Measurements from ENCODE around the gene HASPIN.

The HASPIN gene

DNA sequence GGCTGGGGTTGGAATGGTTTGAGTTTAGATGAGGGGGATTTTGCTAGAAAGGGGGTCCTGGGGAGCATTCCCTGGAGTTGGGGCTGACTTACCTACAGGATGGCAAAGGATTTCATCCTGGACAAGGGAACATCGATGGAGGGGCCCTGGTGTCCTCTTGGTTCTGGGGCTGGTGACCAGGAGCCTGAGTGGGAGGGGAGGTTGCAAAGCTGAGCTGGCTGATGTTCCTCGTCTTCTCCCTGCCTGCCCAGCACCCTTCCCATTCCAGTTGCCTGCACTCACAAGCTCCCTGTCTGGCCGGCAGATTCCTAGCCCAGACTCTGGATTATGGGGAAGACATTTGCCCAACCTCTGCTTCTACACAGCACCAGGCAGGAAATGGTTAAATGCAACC lies 40.1 kb downstream of the HASPIN start:
- DNase-seq (ENCODE audit: low read depth in 2 of 2), result no peak

DNA sequence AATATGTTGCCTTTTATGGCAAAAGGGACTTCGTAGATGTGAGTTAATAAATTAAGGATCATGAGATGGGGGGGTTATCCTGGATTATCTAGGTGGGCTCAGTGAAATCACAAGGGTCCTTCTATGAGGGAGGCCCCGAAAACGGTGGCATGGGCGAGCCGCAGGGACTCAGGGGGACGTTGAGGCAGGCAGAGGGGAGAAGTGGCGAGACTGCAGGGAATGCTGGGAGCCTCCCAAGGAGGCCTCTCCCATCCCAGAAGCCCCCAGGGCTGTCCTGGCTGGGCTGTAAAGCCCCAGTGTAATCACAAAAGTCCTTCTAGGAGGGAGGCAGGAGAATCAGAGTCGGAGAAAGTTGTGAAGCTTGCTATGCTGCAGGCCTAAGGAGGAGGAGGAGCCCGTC lies 42.3 kb downstream of the HASPIN start:
- DNase-seq (ENCODE audit: low read depth in 2 of 2), result no peak

DNA sequence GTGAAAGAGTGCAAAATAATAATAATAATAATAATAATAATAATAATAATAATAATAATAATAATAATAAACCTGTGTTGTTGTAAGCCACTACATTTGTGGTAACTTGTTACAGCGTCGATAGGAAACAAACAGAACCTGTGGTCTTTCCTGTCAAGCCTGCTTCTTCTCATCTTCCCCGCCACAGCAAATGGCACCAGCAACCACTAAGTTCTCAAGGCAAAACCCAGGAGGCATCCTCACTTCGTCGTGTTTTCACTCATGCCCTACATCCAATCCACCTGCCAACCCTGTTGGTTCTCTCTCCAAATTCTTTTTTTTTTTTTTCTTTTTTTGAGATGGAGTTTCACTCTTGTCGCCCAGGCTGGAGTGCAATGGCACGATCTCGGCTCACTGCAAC lies 43.1 kb downstream of the HASPIN start:
- DNase-seq (ENCODE audit: low read depth in 2 of 2), result no peak

DNA sequence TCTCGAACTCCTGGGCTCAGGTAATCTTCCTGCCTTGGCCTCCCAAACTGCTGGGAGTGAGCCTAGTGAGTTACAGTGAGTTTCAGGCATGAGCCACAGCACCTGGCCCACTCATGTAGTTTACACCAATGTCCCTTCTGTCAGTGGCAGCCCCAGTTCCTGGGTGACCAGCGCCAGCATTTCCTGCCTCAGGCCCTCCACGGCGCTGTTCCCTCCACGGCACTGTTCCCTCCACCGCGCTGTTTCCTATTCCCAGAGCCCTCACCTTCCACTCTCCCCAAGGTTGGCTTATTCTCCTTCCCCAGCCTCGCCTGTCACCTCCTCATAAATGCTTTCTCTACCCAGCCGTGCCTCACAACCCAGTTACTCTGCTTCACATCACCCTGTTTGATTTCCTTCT lies 44.6 kb downstream of the HASPIN start:
- no peak for DNase-seq (ENCODE audit: low read depth in 2 of 2)

DNA sequence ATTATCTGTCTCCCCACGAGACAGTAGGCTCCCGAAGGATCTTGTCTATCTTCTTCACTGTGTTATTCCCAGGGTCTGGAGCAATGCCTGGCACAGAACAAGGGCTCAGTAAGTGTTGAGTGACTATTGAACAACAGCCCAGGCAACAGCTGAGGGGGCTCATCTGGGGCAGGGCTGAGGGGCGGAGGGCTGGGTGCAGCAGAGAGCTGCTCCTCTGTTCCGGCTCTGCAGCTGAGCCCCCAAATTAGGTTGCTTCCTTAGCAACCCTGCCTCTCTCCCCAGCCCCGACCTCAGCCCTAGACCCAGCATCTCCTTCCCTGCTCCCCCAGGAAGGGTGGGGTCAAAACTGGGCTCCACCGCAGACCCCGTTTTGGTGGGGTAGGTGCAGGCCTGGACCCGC lies 45.1 kb downstream of the HASPIN start:
- no peak for DNase-seq (ENCODE audit: low read depth in 2 of 2)

DNA sequence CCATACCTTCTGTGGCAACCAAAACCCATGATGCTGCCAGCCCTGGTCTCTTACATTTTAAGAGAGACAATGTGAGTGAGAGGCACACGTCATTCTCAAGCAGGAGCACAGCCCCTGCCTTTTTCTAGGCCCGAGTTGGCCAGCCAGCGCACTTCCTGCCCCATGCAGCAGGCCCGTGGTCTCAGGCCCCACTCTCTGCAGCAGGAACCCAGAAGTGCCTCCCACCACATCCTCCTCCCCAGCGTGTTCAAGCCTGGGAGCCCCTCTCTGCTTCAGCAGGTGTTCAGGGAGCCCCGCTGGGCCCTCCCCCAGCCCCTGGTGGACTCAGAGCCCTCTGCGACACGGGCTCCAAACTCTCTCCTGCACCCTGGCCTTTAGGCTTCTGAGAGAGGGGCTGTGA lies 46.8 kb downstream of the HASPIN start:
- no peak for DNase-seq (ENCODE audit: low read depth in 2 of 2)

DNA sequence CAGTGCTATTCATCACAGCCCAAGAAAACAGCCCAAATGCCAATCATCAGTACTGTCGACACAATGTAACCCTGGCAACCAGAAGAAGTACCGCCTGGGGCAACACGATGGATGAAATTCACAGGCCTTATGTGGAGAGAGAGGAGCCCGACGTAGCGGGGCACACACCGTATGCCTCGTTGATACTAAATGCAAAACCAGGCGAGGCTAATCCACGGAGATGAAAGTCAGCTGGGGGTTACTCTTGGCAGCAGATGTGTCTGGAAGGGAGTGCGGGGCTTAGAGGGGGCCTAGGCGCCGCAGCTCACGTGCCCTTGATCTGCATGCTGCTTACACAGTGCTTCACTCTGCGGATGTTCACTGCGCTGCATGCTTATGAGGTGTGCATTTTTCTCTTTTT lies 47.4 kb downstream of the HASPIN start:
- DNase-seq (ENCODE audit: low read depth in 2 of 2), result no peak

DNA sequence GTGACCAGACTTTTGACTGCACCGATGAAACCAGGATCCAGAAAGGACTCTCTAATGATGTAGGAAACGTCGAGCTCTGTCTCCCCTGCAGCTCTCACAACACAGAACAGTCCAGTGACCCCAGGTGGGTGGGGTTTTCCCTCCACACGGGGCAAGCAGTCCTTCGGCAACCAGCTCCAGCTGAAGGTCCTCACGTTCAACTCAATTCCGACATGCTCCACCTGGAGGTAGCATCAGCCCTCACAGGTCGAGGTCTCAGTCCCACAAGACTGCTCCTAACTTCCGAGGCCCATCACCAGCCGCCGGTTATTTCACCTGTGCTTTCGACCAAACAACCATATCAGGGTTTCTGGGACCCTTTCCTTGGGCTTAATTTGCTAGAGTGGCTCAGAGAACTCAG lies 49.1 kb downstream of the HASPIN start:
- DNase-seq (ENCODE audit: low read depth in 2 of 2), result no peak

DNA sequence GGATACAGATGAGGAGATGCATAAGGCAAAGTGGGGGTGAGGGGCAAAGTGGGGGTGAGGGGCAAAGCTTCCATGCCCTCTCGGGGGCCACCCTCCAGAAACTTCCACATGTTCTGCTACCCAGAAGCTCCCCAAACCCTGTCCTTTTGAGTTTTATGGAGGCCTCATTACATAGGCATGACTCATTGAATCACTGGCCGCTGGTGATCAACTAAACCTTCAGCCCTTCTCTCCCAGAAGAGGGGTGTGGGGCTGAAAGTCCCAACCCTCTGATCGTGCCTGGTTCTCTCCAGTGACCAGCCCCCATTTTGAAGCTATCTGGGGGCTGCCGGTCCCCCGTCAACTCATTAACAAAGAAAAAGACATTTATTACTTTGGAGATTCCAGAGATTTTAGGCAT lies 49.8 kb downstream of the HASPIN start:
- no peak for DNase-seq (ENCODE audit: low read depth in 2 of 2)

DNA sequence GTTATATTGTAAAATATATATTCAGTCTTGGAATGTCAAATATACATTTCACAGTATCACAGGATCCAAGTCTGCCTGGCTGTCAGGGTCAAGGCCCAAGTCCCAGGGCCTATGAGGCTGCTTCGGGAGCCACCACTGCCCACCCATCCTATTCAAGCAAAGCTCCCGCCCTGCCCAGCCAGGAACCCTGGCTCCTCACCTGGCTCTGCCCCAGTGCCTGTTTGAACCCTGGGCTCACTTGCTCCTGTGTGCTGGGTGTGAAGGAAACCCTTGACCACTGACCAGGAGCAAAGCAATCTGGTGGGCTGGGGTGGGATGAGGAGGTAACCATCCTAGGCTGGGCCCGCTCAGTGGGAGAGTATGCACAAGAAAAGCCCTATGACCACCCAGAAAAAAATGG lies 50.3 kb downstream of the HASPIN start:
- DNase-seq (ENCODE audit: low read depth in 2 of 2), result no peak
